ENCODE measurements around the gene ADAMTSL3.
A peak's percentile ranks its signal among the peaks of the same experiment; 100 is the strongest.

The ADAMTSL3 gene

GRCh38 chr15:83732770-83733169 lies 78.8 kb downstream of the ADAMTSL3 start:
- no peak overlapping the region for H3K4me3 ChIP-seq (replicated peaks; ENCODE audit: low read depth, low read length)
- no peak for DNase-seq (ENCODE audit: extremely low read depth, low read depth)
- no peak for TF ChIP-seq CTCF (IDR thresholded peaks at IDR 0.05; ENCODE audit: low read depth, low read length, missing control alignments)

- no peak overlapping the region for H3K4me3 ChIP-seq (replicated peaks; ENCODE audit: low read depth, low read length)
- no peak for TF ChIP-seq CTCF (IDR thresholded peaks at IDR 0.05; ENCODE audit: low read depth, low read length, missing control alignments)
- DNase-seq (ENCODE audit: extremely low read depth, low read depth), result no peak
These were observed 79.3 kb downstream of the ADAMTSL3 start for GRCh38 chr15:83733206-83733605.

DNA sequence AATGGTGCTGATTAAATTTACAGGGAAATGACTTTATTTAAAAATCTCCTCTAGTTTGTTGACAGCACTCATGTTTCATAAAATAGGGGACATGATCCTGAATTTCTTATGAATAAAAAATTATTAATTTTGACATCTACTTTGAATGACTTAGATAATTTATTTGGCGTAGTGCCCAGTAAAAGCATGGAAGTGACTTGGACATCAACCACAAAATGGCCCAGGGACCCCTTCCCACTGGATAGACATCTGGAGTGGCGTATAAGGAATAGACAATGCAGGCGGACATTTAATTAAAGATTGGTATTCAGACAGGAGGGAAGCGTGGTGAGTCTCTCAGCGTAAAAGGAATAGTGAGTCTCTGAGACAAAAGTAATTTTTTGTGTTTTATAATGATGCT lies 79.8 kb downstream of the ADAMTSL3 start:
- DNase-seq (ENCODE audit: extremely low read depth, low read depth), result no peak
- TF ChIP-seq CTCF (IDR thresholded peaks at IDR 0.05; ENCODE audit: low read depth, low read length, missing control alignments), result no peak
- H3K4me3 ChIP-seq (replicated peaks; ENCODE audit: low read depth, low read length), result no peak overlapping the region

- TF ChIP-seq CTCF (IDR thresholded peaks at IDR 0.05; ENCODE audit: low read depth, low read length, missing control alignments), result peak; percentile 39
- DNase-seq (ENCODE audit: extremely low read depth, low read depth), result no peak
- no peak overlapping the region for H3K4me3 ChIP-seq (replicated peaks; ENCODE audit: low read depth, low read length)
These were observed 80.6 kb downstream of the ADAMTSL3 start for GRCh38 chr15:83734487-83734886.

GRCh38 chr15:83739629-83740028 lies 85.7 kb downstream of the ADAMTSL3 start:
- H3K4me3 ChIP-seq (replicated peaks; ENCODE audit: low read depth, low read length), result no peak overlapping the region
- TF ChIP-seq CTCF (IDR thresholded peaks at IDR 0.05; ENCODE audit: low read depth, low read length, missing control alignments), result no peak
- DNase-seq (ENCODE audit: extremely low read depth, low read depth), result no peak

- no peak for DNase-seq (ENCODE audit: extremely low read depth, low read depth)
- no peak for TF ChIP-seq CTCF (IDR thresholded peaks at IDR 0.05; ENCODE audit: low read depth, low read length, missing control alignments)
- H3K4me3 ChIP-seq (replicated peaks; ENCODE audit: low read depth, low read length), result no peak overlapping the region
These were observed 91.8 kb downstream of the ADAMTSL3 start for GRCh38 chr15:83745771-83746170.

DNA sequence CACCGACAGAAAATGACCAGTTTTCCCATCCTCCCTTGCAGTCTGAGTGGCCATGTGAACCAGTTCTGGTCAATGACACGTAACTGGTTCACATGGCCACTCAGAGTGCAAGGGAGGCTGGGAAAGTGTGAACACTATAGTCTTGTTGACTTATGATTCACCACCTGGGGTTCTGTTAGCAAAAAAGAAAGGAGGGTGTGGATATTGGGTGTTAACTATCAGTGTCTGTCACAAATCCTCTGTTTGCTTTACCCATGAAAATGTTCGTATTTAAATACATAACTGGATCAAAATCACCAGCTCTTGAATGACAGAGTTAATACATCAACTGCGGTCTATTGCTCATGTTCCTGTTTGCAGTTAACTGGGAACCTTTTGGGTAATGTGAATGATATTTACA lies 92.3 kb downstream of the ADAMTSL3 start:
- no peak for DNase-seq (ENCODE audit: extremely low read depth, low read depth)
- no peak overlapping the region for H3K4me3 ChIP-seq (replicated peaks; ENCODE audit: low read depth, low read length)
- TF ChIP-seq CTCF (IDR thresholded peaks at IDR 0.05; ENCODE audit: low read depth, low read length, missing control alignments), result no peak

Measured in HFF-Myc (cell line).